ENCODE results near the gene CATSPER3. TPM values are rescaled to one million over a fixed set of nuclear protein-coding genes. Genes with fewer than 3 reads are reported as not detected.

The CATSPER3 gene
- total RNA-seq, 1 donor from 2014 or later, result 1.1 TPM

- DNase-seq (ENCODE audit: missing footprints), result no peak
- ATAC-seq, result no peak
- intact Hi-C loops (cut with DNase I), result no loop called here
These were observed 40.8 kb downstream of the CATSPER3 start for GRCh38 chr5:135008556-135008955.

GRCh38 chr5:135008981-135009735, 41.5 kb downstream of the CATSPER3 start:
- no peak for DNase-seq (ENCODE audit: missing footprints)
- ATAC-seq, result no peak
- intact Hi-C loops (cut with DNase I), result no loop called here

GRCh38 chr5:135009736-135010501, 42.2 kb downstream of the CATSPER3 start:
- no peak for DNase-seq (ENCODE audit: missing footprints)
- ATAC-seq, result no peak
- intact Hi-C loops (cut with DNase I), result no loop called here

GRCh38 chr5:135010502-135011354, 43.0 kb downstream of the CATSPER3 start:
- intact Hi-C loops (cut with DNase I), result no loop called here
- ATAC-seq, result no peak
- no peak for DNase-seq (ENCODE audit: missing footprints)

GRCh38 chr5:135011355-135012032, 43.8 kb downstream of the CATSPER3 start:
- no peak for ATAC-seq
- no peak for DNase-seq (ENCODE audit: missing footprints)
- intact Hi-C loops (cut with DNase I), result no loop called here

GRCh38 chr5:135012033-135012588, 44.4 kb downstream of the CATSPER3 start:
- intact Hi-C loops (cut with DNase I), result no loop called here
- DNase-seq (ENCODE audit: missing footprints) (no peak), ATAC-seq (no peak)

- intact Hi-C loops (cut with DNase I), result no loop called here
- DNase-seq (ENCODE audit: missing footprints), result no peak
- peak; percentile 74 for ATAC-seq
These were observed 45.3 kb downstream of the CATSPER3 start for GRCh38 chr5:135012951-135013391.

GRCh38 chr5:135013445-135013844, 45.7 kb downstream of the CATSPER3 start:
- intact Hi-C loops (cut with DNase I), result no loop called here
- DNase-seq (ENCODE audit: missing footprints) (no peak), ATAC-seq (no peak)

GRCh38 chr5:135013947-135014570, 46.4 kb downstream of the CATSPER3 start:
- no peak for DNase-seq (ENCODE audit: missing footprints)
- intact Hi-C loops (cut with DNase I), result no loop called here

GRCh38 chr5:135015942-135016341, 48.2 kb downstream of the CATSPER3 start:
- ATAC-seq (no peak), DNase-seq (ENCODE audit: missing footprints) (no peak)
- intact Hi-C loops (cut with DNase I), result no loop called here

More at GRCh38 chr5:135013947-135014570, 46.4 kb downstream of the CATSPER3 start:
- peak; percentile 60 for ATAC-seq

- no peak for DNase-seq (ENCODE audit: missing footprints)
- intact Hi-C loops (cut with DNase I), result no loop called here
- no peak for ATAC-seq
These were observed 49.2 kb downstream of the CATSPER3 start for GRCh38 chr5:135016861-135017290.

- intact Hi-C loops (cut with DNase I), result no loop called here
- ATAC-seq (no peak), DNase-seq (ENCODE audit: missing footprints) (no peak)
These were observed 50.8 kb downstream of the CATSPER3 start for GRCh38 chr5:135018457-135018856.

- ATAC-seq (no peak), DNase-seq (ENCODE audit: missing footprints) (no peak)
- intact Hi-C loops (cut with DNase I), result no loop called here
These were observed 51.6 kb downstream of the CATSPER3 start for GRCh38 chr5:135019314-135019713.

GRCh38 chr5:135020111-135020895, 52.6 kb downstream of the CATSPER3 start:
- intact Hi-C loops (cut with DNase I), result no loop called here
- DNase-seq (ENCODE audit: missing footprints) (no peak), ATAC-seq (no peak)

GRCh38 chr5:135024956-135025729, 57.4 kb downstream of the CATSPER3 start:
- no peak for ATAC-seq
- no peak for DNase-seq (ENCODE audit: missing footprints)
- intact Hi-C loops (cut with DNase I), result no loop called here

Measured in Right ventricle myocardium inferior (tissue), 1 donor.